GM19193 (cell line): Measurements from ENCODE around the gene TNNT2.

ENCODE experiments used
- POLR2A ChIP-seq: IDR thresholded peaks from 4 replicates; pipeline ENCODE4 v1.6.1; 2011; ENCODE audit not compliant: insufficient read depth, insufficient read length; ENCODE audit errors: extremely low read depth

The TNNT2 gene

GRCh38 chr1:201406831-201407406, 29.4 kb upstream of the TNNT2 start:
- no peak for TF ChIP-seq POLR2A

- peak; percentile 60 for TF ChIP-seq POLR2A
Observed at GRCh38 chr1:201405484-201405831, 28.0 kb upstream of the TNNT2 start.

DNA sequence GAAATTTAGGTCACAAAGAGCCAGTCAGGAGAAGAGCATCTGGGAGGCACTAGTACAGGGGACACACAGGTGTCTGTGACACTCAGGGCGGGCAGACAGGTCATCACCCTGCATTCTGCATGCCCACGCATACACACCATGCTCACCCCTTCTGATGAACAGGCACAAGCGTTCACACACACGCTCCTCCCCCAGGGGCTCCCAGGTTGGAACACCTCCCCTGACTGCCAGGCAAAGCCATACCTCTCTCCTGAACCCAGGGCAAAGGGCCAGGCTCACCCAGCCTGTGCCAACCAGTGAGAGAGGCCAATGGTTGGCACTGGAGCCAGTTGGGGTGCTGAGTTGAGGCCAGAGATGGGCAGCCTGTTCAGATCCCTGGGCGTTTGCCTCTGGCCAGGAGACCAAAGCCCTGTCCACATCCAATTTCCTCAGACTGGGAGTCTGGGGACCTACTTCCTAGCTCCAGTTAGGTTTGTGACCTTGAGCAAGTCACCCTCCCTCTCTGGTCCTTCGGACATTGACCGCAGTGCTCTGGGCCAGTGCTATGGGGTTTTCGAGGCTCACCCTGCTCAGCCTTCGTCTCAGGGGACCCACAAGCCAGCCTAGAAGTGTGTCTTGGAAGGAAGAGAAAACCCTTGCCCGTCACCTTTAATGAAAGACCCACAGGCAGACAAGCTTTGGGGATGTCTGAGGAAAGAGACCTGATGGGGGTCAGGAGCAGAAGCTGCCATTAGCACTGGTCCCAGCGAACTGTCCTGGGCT, 27.4 kb upstream of the TNNT2 start:
- no peak for TF ChIP-seq POLR2A

DNA sequence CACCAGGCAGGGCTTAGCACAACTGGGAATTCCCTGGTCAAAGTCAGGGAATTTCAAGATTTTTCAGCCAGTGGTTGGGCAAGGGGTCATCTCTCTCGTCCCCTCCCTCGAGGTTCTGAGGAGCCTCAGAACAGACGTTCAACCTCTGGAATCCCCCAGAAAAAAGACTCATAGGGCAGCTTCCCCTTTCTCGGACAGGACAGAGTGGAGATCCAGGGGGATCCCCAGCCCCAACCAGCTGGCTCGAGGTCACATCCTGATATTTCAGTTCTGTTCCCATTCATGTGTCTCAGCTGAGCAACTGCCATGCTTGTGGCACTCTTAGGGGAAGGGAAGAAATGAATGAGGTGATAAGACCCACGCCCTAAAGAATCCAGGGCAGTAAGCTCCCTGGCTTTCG, 26.6 kb upstream of the TNNT2 start:
- TF ChIP-seq POLR2A: no peak

GRCh38 chr1:201403359-201403758, 25.9 kb upstream of the TNNT2 start:
- TF ChIP-seq POLR2A: no peak

DNA sequence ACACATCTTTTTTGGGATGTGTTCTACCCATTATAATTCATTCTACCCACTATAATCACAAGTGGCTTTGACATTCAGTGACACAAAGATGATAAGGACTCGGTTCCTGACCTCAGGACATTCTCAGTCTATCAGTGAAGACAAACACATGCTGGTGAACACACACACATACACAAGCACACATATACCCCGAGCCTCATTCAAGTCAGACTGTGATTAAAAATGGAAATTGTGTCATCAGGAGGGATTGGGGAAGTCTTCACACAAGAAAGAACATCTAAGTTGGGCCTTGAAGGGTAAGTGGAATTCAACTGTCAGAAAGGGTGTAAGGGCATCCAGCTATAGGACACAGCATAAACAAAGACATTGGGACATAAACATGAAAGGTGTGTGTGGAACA, 24.2 kb upstream of the TNNT2 start:
- no peak for TF ChIP-seq POLR2A

DNA sequence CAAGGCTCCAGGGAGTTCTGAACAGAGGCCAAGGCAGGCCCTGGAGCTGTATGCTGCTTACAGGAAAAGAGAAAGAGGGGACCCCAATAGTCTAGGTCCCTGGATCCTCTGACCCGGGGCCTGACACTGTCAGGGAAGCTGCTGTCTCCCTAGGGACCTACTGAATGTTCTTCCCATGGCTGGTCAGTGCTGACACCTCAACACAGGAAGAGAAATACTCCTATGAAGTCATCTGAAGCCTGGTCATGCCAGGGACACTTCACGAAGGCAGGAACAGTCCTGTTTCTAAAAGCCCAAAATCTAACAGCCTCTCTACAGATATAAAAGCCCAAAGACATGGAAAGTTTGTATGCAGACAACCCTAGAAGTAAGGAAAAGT, 23.4 kb upstream of the TNNT2 start:
- TF ChIP-seq POLR2A: no peak

DNA sequence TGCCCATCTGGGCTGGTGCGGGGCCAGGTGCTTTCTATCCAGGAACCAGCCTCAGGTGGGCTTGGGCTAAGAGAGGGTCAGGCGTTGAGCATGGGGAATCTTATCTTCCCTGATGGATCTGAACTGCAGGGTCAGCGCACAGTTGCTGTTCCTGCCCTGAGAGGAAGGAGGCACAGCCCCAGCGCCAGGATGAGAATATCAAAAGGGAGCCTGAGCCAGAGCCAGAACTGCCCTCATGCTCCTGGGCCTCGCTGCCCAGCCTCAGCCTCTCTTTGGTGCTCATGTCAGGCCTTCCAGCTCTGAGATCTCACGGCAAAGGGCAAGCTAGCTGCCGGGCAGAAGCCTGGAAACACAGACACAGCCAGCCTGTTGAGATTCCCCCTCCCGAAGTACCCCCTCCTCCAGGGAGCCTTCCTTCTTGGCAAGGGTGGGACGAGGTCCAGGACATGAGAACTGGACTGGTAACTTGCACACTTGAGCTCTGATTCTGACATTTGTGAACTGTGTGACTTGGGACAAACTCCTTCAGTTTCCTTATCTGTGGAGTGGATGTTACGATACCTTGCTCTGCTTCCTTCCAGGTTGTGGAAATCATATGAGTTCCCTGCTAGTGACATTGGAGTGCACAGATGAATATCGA, 22.9 kb upstream of the TNNT2 start:
- no peak for TF ChIP-seq POLR2A

DNA sequence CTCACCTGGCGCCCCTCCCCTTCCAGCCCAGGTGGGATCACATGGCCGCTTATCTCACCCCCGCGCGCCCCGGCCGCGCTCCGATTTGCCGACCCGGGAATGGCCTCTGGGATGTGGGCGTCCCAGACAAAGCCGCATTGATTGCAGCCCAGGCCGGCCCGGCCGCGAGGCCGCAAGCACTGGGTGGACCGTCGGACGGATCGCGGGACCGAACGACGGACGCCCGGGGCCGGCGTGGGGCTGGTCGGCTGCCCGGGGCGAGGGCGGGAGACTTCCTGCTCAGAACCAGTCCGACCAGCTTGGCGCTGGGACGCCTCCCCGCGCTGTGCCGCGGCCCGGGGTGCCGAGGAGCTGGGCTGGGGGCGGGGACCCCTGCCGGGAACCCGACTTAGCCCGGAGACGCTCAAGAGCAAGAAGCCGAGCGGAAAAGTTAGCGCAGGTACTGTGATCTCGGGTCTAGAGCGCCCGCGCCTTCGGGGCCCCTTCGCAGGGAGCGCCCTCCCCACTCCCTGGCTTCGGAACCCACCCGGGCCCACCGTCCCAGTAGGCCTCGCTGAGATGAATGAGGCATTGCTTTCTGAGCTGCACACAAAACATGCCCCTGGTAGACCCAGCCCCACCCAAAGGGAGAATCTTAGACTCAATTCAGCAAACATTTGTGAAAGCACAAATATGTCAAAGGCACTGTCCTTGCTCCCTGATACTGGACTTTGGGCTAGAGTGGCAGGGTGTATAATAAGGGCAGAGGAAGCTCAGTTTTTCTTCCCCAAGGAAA, 22.1 kb upstream of the TNNT2 start:
- TF ChIP-seq POLR2A: no peak

DNA sequence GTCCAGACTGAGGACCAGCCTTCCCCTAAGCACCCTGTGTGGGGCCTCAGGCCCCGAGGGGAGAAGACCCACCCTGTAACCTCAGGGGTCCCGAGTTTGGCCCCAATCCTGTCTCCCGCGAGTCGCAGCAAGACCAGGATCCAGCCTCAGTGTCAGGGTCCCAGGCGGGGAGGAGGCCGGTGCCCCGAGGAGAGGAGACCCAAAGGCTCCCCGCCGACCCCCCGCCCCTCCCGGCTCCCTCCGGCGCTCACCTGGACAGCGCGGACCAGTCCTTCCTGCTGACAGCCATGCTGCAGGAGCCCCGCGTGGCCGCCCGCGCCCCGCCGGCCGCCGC, 21.5 kb upstream of the TNNT2 start, which contains the start of gene LAD1:
Gene LAD1, minus strand, starts transcription at position 307 of the 334 bp plus-strand sequence. Its CDS starts 18 bp downstream, at position 289.
- no peak for TF ChIP-seq POLR2A

GRCh38 chr1:201397675-201398074, 20.2 kb upstream of the TNNT2 start:
- no peak for TF ChIP-seq POLR2A

DNA sequence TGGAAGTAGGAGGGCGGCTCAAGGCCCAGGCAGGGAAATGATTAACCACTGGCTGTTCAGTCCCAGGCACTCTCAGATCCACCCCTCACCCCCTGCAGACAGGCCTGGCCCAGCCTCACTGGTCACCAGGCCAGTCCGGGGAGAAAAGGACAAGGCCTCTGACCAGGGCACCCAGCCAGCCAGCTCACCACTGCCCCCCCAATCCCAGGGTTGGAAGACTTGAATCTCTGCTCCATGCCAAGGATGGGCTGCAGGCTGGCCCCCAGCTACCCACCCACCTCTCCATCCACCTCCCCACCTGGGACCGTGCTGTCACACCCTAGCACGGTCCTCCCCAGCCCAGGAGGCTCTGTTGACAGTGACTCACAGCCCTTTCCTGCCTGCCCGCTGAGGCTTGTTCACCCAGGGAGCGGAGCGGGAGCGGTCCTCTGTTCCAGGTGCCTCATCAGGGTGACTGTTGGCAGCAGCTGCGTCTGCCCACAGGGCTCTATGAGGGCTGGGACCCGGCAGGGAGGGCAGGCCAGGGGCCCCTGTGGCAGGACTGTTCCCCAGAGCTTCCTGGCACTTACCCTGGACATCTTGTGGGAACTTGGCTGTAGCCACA, 19.5 kb upstream of the TNNT2 start:
- no peak for TF ChIP-seq POLR2A

DNA sequence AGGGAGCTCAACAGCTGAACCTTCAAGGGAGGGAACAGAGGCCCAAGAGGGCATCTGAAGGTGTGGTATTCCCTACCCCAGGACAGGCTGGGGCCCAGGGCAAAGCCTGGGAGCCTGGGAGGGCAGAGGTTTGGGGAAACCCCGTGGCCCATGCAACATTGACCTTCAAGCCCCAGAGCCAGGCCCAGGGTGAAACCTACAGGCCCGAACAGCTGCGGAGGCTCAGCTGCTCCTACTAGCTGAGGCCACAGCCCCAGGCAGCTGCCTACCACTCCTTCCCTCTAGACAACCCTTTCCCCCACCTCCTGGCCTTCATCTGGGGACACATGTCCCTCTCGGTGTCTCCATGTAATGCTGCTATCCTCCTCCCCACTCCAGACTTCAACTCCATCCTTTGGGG, 18.5 kb upstream of the TNNT2 start:
- no peak for TF ChIP-seq POLR2A

DNA sequence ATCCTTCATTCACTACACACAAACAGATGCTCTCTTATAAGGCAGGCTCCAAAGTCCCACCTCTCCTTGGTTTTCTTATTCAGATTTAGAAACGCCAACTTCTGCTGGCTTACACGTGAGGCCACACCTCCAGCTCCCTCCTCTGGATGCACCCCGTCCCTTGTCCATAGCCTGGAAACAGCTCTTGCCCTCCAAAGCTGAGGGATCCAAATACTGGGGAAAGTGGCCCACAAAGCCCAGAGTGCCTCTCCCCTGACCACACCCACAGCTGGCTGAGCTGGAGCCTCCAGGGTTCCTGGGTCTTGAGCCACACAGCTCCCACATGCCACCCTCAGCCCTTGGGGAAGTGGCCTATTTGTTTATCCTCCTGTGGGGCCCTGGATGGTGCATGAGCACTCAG, 17.1 kb upstream of the TNNT2 start:
- TF ChIP-seq POLR2A: no peak

GRCh38 chr1:201393076-201393475, 15.6 kb upstream of the TNNT2 start:
- TF ChIP-seq POLR2A: no peak
